ENCODE data around the gene ALPL.

Gene ALPL

DNA sequence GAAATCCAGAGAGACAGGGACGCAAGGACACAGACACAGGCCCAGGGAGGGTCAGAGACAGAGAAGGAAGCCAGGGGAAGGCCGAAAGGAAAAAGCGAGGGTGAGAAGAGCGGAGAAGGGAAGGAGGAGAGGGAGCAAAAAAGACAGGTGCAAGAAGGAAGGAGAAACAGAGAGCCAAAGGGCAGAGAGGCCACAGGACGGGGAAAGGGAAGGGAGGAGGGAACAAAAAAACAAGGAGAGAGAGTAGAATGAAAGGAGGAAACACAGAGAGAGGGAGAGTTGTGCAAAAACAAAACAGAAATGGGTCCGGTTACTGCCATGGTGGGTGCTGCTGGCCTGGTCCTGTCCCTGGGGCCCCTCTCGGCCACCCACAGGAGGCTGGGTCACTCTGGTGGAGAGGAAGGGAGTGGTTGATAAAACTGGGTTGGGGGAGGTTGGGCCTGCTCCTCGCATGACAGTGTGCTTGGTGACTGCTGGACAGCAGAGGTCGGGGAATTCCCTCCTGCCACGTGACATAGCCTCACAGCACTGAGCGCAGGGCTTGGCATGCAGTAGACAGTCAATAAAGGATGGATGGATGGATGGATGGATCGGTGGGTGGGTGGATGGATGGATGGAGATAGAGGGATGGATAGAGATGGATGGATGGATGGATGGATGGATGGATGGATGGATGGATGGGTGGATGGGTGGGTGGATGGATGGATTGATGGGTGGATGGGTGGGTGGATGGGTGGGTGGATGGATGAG, 95.2 kb downstream of the ALPL start:
- DNase-seq = no peak

DNA sequence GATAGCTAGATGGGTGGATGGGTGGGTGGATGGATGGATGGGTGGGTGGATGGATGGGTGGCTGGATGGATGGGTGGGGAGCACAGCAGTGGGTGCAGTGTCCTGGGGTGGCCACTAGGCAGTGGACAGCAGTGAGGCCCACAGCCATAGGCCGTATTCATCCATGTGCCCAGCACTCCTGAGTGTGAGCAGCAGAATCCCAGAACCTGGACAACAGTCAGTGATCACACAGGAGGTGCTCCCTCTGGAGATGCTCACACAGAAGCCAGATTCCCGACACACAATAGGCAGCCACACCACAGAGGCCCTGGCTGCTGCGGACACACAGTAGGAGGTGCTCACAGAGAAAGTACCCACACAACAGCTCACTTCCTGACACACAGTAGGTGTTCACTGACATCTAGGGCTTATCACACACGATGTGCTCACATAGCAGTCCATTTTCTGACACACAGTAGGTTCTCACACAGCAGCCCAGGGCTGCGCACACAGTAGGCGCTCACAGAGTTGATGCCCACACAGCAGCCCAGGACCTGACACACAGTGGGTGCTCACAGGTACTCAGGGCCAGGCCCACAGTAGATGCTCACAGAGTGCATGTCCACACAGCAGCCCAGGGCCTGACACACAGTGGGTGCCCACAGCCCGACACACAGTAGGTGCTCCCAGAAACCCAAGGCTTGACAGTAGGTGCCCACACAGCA, 95.9 kb downstream of the ALPL start:
- no peak for DNase-seq

DNA sequence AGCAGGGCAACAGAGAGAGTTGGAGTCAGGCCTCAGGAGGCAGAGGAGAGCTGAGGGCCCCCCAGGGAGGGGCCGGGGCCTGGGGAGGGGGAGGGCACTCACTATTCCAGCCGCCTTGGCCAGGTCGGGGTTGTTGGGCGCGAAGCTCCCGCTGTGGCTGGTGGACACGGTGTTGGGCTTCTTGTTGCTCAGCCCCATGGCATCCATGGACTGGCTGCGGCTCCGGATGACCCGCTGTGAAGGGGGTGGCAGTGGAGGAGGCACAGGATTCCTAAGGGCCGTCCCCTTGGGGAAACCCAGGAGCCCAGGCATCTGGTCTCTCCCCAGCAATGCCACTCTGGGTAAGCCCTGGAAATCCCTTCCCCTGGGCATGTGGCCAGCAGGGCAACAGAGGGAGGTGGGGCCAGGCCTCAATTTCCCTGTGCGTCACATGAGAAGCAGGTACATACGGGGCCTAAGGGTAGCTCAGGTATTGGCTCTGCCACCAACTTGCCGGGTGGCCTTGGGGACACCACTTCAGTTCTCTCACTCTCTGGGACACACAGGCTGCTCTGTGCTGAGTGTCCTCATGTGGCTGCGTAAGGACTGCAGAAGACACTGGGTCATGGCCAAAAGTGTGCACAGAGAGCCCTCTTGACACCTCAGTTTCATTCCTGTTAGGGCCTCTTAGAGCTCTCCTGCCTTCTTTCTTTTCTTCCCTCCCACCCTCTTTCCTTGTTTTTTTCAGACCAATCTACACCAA, 96.9 kb downstream of the ALPL start:
- DNase-seq = no peak

DNA sequence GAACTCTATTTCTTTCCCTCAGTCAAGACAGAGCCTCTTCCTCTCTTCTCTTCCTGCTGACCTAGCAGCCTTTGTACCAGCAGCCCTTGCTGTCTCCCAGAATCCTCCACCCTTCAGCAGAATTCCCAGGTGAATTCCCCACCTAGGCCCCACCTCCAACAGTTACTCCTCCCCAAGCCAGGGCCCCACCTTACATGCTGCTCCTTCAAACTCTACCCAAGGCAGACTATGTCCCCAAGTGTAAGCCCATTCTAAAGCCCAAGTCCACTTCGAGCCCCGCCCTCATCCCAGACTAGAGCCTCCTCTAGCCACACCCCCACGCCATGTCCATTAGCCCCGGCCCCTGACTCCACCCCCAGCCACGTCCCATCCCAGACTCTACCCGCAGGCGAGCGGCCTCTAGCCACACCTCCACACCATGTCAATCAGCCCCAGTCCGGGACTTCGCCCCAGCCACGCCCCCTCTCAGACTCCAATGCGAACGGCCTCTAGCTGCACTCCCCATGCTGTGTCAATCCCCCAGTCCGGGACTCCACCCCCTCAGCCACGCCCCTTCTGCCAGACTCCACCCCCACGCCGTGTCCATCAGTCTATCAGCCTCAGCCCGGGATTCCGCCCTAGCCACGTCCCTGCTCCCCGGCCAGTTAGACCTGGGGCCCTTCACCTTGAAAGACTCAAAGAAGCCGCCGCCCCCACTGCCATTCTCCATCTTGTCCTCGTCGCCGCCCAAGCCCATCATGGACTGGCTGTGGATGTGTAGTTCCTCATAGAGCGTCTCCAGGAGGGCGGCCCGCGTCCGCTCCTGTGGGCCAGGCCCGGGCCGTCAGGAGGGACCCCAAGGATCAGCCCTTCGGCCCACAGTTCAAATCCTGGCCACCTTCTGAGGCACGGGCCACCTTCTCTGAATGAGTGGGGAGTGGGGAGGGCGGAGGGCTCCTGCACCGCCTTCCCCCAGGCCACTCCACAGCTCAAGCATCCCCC, 98.6 kb downstream of the ALPL start:
- no peak for DNase-seq

DNA sequence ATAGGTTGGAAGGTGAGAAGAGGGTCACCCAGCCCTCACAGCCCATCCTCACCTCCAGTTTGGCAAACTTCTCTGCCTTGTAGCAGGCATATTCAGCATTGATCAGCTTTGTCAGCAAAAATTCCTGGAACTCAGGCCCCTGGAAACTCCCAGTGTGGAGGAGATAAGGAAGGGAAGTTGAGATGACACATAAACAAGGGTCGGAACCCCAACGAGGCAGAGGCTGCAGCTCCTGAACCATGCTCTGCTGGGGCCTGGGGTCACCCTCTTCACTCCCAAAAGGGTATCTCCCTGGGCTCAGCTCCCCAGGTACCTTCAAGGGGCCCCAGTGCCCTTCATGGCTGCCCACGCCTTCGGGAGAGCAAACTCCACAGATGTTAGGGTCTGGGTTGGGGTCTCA, 99.6 kb downstream of the ALPL start:
- no peak for DNase-seq

DNA sequence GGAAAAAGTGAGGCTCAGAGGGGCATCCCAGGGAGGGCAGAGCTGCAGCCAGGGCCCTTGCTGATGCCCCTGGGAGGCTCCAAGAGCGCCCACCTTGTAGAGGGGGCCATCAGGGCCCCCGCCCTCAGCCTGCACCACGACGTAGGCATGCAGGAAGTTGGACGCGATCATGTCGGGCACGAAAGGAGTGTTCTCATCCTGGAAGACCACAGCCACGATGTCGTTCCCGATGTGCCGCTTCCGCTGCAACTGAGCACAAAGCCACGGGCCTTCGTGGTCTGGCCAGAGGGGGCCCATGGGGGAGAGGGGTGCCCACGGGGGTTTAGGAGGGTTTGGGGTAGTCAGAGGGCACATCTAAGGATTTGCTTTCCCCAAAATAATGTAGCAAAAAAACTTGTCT, 100.8 kb downstream of the ALPL start:
- DNase-seq = no peak

DNA sequence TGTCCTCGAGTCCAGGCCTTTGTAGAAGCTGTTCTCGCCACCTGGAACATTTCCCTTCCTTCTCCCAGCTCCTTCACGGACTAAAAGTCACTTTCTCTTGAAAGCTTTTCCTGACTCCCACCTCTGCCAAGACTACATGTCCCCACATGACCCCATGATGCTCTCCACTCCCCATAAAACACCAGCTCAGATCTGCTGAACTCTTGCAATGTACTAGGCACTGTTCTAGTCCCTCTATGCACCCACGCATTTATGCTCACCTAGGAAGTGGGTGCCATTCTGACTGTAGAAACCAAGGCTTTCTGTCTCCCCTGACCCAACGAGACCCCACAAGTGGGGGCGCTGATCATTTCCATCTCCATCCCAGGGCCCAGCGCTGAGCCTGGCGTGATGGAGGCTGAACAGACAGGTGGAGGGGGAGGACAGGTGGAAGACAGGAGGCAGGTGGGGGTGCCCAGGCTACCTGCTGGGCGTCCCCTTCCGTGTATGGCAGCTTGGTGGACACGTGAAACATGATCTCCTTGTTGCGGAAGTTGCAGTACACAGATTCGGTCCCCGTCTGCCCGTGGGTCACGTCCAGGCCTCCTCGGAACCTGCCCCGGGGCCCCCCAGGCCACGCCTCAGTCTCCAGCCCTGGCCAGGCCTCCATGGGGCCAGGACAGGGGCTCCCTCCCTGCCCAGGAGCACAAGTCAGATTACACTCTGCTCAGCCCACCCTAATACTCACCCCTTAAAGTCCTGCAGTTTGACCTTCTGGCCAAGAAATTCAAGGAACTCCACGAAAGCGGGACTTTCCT, 102.0 kb downstream of the ALPL start:
- DNase-seq = no peak

DNA sequence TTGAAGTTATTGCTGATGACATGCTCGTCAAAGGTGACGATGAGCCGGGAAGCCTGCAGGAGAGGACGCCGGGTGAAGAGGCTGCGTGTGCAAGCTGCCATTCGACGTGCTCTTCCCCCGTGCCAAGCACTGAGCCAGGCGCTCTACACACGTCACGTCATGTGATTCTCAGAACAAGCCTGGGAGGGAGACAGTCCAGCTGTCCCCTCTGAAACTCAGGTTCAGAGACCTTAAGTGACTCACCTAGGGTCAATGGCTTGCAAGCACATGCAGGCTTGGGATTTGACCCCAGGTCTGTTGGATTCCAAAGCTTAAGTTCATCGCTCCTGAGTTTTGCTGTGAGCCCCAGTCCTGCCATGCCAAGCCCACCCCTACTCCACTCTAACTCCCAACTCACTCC, 102.8 kb downstream of the ALPL start:
- DNase-seq = no peak

DNA sequence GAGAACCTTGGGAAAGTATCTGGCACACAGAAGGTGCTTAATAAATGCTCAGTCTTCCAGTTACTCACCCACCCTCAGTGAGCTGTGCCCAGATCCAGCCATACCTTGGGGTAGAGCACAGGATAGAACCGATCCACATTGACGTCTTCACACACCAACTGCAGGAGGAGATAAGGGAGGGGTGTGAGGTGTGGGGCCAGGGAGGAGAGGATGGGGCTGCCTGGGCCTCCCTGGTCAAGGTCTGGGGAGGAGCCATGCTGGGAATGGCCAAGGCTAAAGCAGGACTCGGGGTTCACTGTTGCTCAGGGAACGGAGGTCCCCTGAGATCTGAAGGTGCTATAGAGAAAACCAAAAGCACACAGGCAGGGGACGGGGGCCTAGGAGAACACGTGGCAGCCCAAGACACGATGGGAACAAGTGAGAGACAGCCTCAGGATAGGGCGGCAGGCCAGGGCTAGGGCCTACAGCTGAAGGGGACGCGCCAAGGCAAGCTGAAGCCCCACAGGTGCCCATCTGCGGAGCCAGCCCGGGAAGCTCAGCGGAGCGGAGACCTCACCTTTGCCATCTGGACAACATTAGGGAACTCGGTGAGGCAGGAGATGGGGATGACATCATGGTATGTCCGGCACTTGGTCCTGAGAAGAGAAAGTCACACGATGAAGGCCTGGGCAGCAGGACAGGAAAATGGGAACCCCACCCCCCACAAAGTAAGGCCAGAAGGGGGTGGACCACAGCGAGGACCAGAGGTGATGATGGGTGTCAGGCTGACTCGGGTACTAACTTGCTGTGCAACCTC, 104.0 kb downstream of the ALPL start:
- DNase-seq = no peak

DNA sequence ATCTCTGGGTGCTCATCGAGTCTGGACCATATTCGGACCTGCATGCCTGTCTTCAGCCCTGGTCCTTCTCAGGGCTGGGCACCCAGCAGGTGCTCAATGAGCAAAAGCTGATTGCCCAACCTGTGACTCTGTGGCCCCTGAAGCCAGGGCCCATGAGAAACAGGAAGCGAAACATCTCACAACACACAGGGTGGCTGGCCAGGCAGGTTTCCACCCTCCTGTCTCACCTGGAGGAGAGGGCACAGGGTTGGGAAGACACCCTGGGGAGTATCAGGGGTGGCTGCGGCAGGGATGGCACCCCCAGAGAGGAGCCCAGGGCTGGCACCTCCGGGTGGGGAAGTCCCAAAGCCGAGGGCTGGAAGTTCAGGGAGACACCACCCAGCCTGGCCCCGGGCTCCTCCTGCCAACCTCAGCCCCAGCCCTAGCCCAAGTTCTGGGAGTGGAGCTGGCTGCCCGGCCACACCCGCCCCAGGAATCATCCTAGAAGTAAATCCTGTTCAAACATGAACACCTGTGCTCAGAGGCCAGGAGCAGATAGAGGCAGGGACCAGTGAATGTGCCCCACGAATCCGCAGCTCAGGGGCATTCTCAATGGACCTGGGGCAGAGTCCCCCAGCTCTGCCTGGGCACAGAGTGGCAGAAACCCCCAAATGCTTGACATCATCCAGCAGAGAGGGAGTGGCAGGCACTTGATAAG, 105.3 kb downstream of the ALPL start:
- no peak for DNase-seq

DNA sequence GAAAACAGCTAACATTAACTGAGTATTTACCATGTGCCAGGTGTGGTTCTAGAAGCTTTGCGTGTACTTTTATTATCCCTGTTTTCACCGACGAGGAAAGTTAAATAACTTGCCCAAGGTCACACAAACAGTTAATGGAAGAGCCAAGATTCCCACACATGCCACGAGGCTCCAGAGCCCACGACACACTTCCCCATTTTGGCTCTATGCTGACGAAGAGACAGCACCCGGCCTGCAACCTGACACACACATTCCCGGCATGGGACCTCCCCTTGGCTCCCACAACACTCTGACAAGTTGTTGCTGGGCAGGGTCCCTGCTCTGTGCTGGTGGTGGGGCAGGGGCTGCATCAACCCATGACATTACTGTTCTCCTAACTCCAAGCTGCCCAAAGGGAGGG, 107.1 kb downstream of the ALPL start:
- DNase-seq = no peak

DNA sequence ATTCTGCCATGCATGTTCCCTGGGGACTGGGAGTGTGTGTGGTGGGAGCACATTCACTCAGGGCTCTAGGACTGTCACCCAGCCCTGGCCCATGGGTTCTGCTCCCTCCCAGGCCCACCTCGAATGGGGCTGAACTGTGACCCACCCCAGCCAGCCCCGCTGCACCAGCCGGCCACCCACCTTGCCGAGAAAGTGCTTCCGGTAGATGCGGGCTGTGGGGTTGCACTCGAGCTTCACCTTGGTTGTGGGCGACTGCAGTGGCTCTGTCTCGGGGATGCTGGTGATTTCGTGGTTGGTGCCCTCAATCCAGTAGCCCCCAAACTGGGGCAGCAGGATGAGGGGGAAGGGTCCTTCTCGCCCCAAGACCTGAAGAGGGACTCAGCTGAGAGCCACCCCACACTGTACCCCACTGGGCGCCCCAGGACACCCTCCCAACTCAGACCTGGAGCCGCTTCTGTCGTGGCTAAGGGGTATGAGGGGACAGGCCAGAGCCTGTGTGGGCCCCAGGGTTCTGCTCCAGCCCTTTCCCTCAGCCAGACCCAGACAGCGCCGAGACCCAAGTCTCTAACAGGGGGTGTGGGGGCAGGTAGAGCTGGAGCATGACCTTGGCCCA, 108.0 kb downstream of the ALPL start:
- DNase-seq = no peak

DNA sequence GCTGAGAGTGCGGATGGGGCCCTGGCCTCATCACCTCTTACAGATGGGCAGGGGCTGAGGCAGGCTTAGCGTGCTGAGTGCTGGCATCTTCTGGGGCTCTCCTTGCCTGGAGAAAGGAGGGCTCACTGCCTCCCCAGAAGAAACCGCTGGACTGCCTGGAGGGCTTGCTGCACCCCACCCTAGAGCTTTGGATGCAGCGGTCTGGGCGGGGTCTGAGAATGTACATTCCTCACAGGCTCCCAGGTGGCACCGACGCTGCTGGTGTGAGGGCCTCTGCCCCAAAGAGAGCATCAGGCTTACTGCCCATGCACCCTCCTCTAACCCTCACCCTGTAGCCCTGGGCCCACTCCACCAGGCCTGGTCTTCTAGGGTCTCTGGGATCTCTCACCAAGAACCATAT, 108.8 kb downstream of the ALPL start:
- no peak for DNase-seq

DNA sequence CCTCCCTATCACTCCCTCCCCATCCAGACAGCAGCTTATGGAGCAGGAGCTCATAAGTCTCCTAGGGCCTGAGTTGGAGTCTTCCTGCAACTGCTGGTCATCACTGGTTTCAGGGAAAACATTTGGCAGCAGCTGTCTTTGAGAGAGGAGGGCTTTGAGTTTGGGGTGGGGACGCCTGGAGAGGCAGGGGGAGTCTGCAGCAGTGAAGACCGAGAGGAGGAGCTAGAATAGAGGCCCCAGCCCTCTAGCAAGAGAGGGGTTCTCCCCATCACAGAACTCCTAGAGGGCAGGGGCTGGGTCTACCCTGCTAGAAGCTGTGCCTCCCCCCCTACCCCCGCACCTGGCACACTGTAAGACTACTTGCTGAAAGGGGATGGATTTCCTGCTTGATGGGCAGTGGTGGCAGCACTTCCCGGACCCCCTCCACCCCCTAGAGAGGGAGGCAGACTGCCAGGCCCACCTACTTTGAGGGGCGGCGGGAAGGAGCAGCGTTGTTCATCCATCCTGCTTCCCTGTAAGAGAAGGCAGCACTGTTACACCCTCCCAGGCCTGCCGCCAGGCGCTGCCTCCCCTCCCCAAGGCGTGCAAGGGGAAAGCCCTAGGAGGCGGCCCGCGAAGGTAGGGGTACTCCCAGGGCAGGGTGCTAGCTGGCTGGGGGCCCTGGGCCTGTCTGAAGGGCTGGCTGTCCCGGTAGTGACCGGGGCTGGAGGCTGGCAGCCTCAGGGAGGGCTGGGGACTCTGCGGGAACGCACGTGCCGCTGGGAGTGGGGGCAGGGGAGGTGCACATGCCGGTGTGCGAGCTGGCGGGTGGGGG, 109.5 kb downstream of the ALPL start:
- DNase-seq = no peak

DNA sequence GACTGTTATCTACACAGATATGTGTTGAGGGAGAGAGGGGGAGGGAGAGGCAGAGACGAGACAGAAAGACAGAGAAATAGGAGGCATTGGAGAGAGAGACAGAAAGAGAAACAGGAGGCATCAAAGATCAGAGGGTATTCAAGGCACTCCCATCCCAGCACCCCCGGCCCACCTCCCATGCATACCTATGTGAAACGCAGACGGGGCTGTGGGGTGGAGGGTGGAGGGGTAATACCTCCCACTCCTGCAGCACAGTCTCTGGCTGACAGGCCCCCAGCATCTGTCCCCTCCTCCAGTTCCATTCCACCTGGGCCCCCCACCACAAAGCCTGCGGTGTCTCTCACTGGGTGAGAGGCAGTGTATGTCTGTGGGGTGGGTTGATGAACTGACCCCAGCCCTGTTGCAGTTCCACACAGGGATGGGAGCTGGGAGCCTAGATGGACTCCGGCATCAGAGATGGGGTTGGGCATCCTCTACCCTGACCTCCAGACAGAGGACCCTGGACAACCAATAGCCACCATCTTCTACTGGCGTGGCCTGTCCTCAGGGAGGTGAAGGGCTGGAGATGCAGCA, 110.2 kb downstream of the ALPL start:
- no peak for DNase-seq

DNA sequence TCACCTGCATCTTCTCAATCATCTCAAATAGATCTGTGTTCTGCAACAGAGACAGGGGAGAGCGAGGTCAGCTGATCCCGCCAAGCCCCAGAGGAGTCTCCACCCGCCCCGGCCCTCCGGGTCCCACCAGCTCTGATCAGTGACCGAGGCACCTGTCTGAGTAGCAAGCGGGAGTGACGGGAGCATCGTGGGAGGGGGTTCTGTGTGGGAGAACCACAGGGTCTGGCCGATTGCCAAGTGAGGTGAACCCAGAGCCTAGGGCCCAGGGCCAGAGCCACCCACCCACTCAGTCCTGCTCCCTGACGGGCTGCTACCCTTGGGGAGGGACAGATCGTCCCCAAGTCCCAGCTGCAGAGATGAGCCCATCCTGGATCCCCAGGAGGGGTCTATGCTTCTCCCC, 110.8 kb downstream of the ALPL start:
- no peak for DNase-seq

DNA sequence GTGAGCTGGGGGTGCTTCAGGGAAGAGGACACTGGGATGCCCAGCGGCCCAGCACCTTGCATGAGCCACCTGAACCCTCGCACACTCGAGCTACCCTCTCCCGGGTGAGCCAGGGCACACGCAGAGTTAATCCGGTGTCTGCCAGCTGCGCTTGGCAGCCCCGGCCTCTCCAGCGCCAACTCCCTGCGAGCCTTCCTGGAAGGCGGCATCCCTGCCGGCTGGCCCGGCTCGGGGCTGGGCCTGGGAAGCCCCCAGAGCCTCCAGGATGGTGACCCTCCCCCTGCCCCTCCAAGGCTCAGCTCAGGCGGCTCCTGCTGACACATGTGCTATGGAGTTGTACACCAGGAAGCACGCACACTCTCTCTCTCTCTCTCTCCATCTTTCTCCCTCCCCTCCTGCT, 111.3 kb downstream of the ALPL start:
- DNase-seq = no peak

DNA sequence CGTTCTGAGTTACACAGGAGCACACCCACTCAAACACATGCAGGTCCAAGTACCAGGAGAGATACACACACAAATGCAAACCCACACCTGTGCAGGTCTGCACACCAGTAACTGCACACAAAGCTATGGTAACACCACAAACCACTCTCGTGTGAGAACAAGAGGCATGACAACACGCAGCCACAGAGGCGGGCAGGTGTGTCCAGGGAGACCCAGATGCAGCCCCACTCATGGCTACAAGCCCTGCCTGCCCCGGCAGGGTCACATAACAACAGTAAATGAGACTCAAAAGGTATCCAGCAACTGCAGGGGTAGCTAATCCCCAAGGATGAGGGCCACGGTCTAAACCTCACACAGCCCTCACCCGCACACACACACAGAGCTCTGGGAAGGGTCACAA, 111.8 kb downstream of the ALPL start:
- DNase-seq = no peak

Data from NCI-H1417 treated with DMSO at 0.1 percent for 48 hours (cell line).